Liver (tissue), 3 donors: ENCODE data around the gene NBPF1.
"Not testable (repeated sequence)": the region's sequence is repeated elsewhere in the genome, so short reads cannot be mapped to it uniquely, and the experiment has no call there.

Experiments used
- ATF3 ChIP-seq: IDR thresholded peaks from 2 replicates; pipeline ENCODE4 v1.6.1; 2016; ENCODE audit warnings: antibody characterized with exemption
- CTCF ChIP-seq: fragments of 150-350 bp; IDR thresholded peaks from 2 replicates; pipeline ENCODE4 v1.5.1; 2017; ENCODE audit warnings: improper control_type of control experiment, low read depth, low read length; ENCODE audit not compliant: missing input control
- GABPA ChIP-seq, 2 donors: IDR thresholded peaks in 1 of 2; conservative IDR thresholded peaks in 1 of 2; 2 replicates each; pipeline ENCODE4 v1.6.1; 2016; ENCODE audit warnings: antibody characterized with exemption in 2 of 2, mild to moderate bottlenecking in 1 of 2, moderate library complexity in 1 of 2
- HNF4G ChIP-seq: IDR thresholded peaks from 2 replicates; pipeline ENCODE4 v1.6.1; 2016; ENCODE audit warnings: antibody characterized with exemption
- JUND ChIP-seq, 2 donors: IDR thresholded peaks; 2 replicates each; pipeline ENCODE4 v1.6.1; 2016; ENCODE audit warnings: antibody characterized with exemption in 2 of 2
- RAD21 ChIP-seq, 2 donors: IDR thresholded peaks; 2 replicates each; pipeline ENCODE4 v1.6.1; 2016; ENCODE audit warnings: antibody characterized with exemption in 2 of 2, mild to moderate bottlenecking in 2 of 2
- donor health status: healthy.
- donor health status: healthy.

GRCh38 chr1:16606666-16607432 is 6.5 kb downstream of the NBPF1 start:
- not testable (repeated sequence) for TF ChIP-seq CTCF; JUND (IDR thresholded peaks at IDR 0.05); GABPA (IDR thresholded peaks at IDR 0.05 in 1 of 2, conservative IDR thresholded peaks at IDR 0.05 in 1 of 2); ATF3; RAD21 (IDR thresholded peaks at IDR 0.05); HNF4G
